ENCODE data around the gene SEC31A.
"Not testable (repeated sequence)": the region's sequence is repeated elsewhere in the genome, so short reads cannot be mapped to it uniquely, and the experiment has no call there.

The SEC31A gene

DNA sequence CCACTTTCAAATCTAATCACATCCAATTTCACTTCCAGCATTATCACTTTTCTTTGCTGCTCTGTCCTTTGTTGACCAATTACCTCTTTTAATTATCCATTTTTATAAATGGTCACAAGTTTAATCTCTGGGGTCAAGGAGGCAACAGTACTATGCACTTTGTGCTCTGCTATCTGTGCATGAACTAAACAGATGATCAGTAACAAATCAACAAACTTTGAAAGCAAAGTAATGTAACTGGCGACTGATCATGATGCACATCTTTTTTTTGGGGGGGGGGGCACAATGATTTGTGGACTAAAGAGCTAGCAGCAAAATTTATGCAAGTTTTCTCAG is 1.5 kb upstream of the SEC31A start:
- no peak for DNase-seq (ENCODE audit: low spot score)

DNA sequence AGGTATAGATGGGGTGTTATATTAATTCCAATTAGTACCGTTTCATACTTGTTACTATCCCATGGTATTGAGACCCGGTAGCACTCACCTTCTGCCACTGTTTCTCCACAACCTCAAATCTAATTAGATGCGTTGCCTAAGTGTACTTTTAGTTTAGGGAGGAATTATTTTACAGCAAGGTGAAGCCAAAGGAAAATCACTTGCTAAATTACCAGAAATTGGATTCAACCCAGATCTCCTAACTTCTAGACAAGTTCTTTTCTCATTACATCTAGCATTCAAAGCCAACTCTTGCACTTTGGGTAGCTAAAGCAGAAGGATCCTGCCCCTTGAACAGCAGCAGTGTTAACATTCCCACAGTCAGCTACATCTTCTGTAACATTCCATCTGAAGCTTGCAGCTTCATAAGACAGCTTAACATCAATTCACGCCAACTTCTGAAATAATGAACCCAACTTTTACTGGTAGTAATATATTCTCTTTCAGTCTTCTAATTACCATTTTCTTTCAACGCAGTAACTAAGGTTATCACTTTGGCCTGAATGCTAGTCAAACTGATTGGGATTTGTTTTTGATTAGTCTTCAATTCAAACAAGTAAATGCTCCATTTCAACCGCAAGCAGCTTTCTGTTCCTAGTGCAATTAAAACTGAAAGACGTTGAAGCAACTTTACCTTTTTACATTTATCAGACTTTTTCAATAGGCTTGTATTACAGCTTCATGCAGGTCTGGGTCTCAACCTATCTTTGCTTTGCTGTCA is 934 bp upstream of the SEC31A start:
- DNase-seq (ENCODE audit: low spot score): no peak

DNA sequence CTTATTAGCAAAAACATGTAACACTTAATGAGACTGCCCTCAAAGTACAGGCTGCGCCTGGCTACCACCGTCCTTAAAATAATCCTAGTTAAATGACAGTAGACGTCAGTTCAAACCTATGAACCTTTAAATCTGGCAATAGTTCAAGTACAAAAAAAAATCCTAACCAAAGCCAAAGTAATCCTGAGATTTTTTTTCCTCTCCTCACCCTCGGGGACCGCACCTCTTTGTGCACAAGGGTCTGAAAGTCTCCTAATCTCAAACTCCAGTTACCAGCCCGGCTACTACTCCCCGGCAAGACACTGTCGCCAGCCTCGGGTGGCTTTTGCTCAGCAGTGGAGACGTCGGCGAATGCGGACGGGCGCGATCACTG is 439 bp downstream of the SEC31A start:
- no peak for DNase-seq (ENCODE audit: low spot score)

DNA sequence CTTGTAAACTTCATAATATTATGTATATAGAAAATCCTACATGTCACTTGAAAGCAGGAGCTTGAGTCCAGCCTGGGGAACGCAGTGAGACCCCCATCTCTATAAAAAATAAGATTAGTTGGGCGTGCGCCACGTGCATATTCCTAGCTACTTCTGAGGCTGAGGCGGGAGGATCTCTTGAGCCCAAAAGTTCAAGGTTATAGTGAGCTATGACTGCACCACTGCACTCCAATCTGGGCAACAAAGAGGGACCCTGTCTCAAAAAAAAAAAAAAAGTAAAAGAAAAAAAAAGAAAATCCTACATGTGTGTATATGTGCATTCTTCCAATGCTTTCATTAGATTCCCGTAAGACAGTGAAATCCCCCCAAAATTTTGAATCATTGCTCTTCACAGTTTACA is 1.7 kb downstream of the SEC31A start:
- no peak for DNase-seq (ENCODE audit: low spot score)

DNA sequence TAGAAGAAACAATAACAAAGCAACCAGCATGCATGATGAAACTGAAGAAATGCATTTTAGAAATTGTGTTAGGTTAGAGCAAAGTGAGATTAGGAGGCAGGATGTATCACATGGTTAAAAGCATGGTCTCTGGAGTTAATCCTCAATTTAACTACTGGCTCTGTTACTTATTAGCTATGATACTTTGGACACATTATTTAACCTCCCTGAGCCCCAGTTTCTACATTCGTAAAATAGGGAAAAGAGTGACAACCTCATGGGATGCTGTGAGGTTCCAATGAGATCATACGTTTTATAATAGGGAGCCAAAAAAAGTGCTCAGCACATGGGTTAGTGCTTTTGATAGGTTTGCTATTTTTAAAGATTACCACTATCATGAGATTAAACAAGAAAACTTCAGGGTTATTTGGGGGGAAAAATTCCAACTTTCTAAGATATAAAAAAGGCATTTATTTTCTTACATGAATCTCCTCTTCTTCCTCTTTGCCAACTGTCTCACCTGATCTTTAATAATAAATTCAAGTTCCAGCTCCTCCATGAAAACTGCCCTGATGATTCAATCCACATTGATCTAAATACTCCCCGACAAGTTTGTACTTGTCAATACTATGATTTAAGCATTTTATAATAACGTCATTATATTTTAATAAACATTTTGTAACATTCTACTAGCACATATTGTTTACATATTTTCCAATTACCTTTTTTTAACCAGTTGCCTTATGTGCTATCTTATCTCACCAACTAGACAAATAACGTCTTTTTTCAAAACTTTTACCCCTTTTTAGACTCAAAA is 4.6 kb downstream of the SEC31A start:
- DNase-seq (ENCODE audit: low spot score): no peak

DNA sequence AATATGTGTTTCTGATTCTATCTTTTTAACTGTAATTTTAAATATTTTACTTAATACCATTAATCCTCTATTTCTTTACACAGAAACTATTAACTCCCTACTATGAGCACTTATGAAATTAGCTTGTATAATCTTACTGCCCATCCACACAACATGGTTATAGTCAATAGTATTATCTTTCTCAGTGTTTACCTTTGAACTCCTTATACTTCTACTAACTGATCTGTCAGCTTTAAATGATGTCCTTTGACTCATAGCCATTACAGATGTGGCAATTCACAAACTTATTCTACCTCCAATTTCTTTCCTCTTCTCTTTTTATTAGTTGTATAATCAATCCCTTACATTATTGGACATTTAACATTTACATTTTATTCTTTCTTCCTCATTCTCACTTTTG is 5.5 kb downstream of the SEC31A start:
- DNase-seq (ENCODE audit: low spot score): no peak

DNA sequence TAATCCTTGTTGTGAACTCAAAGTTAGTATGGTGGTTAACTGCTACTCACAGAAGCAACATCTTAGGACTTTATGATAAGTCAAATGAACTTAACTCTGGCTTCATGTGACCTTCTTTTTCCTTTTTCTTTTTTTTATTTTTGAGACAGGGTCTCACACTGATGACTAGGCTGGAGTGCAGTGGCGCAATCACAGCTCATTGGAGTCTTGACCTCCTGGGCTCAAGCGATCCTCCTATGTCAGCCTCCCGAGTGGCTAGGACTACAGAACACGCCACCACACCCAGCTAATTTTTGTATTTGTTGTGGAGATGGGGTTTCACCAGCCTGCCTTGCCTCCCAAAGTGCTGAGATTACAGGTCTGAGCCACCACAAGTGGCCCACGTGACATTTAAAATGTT is 22.4 kb downstream of the SEC31A start:
- no peak for DNase-seq (ENCODE audit: low spot score)

DNA sequence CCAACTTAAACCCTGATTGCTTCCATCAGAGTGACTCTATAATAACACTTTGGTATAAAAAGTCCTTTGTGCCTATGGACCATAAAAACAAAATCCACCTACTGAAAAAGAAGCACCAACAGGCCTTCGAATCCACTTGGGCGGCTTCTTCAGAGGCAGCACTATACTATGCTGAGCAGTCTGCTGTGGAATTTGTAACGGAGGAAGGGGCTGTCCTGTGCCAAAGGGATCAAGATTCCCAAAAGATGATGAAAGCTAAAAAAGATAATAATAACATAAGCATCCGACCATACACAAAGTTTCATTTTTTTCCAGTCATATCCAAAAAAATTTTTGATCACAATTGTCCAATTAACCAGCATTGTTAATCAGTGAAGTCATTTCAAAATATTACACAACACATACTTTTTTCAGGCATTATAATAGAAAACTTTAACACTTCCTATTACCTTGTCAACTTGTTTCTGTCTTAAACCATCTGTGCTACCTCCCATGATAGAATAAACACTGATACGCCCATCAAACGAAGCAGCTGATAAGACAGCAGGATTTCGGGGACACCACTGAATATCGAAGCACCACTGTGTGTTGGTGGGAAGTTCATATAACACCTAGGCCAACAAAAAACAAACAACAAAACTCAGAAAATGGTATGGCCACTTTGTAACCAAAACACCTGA is 24.1 kb downstream of the SEC31A start:
- no peak for DNase-seq (ENCODE audit: low spot score)

DNA sequence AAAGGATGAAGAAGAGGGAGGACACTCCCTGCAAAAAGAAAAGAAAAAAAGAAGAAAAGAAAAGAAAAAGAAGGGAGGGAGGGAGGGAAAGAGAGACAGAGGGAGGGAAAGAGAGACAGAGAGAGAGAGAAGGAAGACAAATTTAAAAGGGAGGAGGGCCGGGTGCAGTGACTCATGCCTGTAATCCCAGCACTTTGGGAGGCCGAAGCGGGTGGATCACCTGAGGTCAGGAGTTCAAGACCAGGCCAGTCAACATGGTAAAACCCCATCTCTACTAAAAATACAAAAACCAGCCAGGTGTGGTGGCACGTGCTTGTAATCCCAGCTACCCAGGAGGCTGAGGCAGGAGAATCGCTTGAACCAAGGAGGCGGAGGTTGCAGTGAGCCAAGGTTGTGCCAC is 24.9 kb downstream of the SEC31A start:
- not testable (repeated sequence) for DNase-seq (ENCODE audit: low spot score)

DNA sequence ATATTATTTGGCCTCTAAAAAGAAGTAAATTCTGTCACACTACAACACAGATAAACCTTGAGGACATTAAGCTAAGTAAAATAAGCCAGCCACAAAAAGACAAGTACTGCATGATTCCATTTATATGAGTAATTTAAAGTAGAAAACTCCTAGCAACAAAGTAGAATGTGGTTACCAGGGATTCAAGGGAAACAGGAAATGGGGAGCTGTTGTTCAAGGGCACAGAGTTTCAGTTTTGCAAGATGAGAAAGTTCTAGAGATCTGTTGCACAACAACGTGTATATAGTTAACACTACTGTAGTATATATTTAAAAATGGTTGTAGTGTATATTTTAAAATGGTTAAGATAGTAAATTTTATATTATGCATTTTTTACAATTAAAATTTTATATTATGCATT is 25.4 kb downstream of the SEC31A start:
- no peak for DNase-seq (ENCODE audit: low spot score)

DNA sequence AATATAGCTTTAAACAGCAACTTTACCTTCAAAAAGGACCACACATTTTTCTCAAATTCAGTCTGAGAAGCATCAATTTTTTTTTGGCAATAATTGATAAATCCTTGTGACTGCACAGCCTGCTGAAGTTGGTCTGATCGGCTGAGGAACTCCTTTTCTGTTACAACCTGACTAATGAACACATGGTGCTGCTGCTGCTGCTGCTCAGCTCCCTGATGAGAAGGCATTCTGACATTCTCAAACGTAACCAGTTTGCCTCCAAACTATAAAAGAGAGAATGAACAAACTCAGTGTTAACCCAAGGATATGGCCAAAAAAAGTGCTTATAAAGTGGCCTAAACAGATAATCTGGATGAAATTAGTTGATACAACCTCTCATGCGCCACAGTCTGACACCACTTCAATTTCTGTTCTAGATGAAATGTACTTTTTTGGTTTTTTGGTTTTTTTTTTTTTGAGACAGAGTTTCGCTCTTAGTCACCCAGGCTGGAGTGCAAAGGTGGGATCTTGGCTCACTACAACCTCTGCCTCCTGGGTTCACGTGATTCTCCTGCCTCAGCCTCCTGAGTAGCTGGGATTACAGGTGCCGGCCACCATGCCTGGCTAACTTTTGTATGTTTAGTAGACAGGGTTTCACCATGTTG is 26.5 kb downstream of the SEC31A start:
- DNase-seq (ENCODE audit: low spot score): no peak

DNA sequence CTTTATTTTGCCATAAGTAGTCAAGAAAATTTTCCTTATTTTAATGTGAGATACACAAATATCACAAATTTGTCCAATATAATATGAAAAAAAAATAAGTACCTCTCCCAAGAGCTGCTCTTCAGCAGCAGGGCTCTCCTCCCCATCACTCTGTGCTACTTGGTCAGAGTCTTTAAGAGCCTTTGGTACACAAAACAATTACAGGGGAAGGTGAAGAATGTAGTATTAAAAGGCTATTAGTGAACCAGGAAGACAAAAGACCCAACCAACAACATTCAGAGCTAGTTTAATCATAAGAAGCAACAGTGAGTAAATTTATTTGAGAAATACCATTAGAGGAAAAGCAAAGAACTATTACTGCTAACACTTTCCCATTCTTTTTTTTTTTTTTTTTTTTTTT is 29.4 kb downstream of the SEC31A start:
- no peak for DNase-seq (ENCODE audit: low spot score)

DNA sequence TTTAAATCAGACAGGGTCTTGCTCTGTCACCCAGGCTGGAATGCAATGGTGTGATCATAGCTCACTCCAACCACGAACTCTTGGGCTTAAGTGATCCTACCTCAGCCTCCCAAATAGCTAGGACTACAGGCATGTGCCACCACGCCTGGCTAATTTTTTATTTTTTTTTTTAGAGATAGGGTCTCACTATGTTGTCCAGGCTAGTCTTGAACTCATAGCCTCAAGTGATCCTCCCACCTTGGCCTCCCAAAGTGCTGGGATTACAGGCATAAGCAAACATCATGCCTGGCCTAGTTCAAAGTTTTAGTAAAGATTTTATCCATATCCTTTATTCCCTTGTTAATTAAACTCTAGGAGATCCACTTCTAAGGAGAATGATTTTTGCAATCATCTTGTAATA is 30.5 kb downstream of the SEC31A start:
- DNase-seq (ENCODE audit: low spot score): not testable (repeated sequence)

DNA sequence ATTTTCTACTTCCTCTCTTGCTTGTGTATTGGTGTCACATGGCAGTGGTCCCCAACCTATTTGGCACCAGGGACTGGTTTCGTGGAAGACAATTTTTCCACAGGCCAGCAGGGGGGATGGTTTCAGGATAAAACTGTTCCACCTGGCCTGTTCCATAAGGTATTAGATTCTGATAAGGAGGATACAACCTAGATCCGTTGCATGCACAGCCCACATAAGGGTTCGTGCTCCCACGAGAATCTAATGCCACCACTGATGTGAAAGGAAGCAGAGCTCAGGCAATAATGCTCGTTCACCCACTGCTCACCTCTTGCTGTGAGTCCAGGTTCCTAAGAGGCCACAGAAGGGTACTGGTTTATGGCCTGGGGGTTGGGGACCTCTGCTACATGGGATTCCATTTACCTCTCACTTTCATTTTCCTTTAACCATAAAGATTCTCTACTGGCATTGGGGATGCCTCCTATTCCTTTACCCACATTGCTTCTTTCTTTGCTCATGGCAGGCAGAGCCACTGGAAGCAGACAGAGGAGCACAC is 38.1 kb downstream of the SEC31A start:
- DNase-seq (ENCODE audit: low spot score): no peak

DNA sequence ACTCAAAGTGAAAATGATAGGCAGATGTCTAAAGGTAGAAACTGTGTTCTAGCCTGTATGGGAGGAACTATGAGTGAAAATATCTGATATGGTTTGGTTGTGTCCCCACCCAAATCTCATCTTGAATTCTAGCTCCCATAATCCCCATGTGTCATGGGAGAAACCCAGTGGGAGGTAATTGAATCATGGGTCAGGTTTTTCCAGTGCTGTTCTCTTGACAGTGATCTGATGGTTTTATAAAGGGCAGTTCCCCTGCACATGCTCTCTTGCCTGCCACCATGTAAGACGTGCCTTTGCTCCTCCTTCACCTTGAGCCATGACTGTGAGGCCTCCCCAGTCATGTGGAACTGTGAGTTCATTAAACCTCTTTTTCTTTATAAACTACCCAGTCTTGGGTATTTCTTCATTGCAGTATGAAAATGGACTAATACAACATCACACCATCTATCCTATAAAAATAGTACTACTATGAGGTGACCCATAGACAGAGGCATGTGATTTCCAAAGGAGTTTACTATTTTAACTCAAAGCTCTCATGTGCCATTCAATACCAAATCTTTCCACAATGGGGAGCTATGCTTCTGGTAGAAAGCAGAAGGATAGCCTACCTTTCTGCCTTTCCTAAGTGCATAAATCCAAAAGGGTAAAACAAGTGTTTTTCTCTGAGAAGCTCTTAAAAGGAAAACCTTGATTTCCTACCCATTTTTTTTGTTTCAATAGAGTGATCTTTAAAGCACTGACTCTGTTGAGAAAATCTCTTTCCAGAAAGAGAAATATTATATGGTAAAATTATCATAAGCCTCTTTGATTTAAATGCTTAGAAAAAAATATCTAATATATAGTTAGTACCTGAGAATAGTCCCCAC is 38.8 kb downstream of the SEC31A start:
- DNase-seq (ENCODE audit: low spot score): no peak

DNA sequence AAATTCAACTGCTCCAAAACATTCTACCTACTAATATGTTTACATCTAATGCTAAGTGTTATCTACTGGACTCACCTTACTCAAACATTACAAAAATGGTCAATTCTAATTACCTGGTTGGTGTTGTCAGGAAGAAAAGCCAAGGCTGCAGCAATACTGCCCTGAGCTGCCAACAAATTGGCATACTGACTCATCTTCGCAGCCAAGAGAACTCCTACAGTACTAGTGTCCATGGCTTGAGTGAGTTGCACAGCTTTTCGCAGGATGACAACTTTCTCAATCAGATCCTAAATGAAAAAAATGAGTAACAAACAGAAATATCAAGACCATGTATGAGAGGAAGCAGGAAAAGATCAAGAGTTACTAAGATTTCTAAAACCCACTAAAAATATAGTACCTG is 39.6 kb downstream of the SEC31A start:
- DNase-seq (ENCODE audit: low spot score): no peak

DNA sequence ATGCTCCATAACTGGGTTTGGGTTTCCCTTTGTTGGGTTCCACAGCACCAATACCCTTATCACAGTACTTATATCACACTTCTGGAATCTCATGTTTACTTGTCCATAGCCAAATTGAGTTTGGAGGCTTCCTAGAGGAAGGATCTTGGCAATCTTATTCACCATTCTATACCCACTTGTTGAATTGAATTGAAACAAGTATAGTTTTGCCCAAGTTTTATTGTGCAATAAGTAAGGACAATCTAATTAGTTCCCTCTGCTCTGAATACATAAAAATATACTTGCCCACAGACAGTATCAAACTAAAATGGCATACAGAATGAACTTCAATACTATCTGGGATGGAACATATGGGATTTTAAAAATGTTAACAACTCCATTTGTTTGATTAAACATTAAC is 40.3 kb downstream of the SEC31A start:
- no peak for DNase-seq (ENCODE audit: low spot score)

DNA sequence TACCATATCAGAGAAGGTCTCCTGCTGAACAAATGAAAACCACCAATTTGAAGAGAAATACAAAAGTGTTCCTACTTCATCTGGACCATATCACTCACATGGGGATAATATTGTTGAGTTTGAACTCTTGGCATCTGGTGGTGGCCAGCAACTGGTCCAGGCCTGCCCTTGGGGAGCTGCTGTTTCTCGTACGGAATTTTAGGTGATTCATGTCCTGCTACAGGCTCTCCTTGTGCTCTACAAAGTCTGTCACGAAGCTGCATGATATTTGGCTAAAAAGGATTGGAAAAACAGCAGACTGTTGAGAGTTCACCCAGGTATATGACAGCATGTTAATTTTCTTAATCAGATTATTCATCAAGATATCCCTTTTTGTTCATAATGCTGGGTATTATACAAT is 42.2 kb downstream of the SEC31A start:
- DNase-seq (ENCODE audit: low spot score): no peak

DNA sequence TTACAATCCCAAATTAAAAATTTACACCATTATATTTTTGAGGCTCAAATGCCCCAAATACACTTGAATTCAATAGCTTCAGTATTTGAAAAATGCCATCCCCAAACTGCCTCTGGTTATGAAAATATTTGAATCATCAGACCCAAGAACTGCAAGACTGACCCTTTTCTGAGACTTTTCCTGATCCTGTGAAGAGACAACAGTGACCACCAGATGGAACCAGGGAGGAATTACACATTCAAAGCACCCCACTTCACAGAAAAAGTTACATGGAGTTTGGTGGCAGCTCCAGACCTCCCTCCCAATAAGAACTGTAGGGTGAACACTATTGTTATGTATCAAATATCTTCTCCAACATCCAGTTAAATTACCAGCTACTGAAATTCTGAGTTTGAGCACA is 48.4 kb downstream of the SEC31A start:
- DNase-seq (ENCODE audit: low spot score): no peak

DNA sequence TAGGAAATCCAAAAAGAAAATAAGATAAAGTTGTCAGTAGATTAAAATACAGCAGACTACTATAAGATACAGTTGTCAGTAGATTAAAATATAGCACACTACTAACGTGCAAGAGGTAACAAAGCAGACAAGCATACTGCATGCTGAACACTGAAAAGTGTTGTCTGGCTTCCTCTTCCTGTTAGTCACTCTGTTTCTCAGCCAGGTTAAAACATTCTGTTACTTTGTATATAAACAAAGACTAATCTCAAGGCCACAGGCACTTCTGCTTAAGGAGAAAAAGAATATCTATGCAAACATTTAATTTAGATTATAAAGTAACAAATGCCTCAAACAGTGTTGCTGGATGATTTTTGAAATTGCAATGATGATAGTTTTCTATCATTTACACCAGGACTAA is 51.3 kb downstream of the SEC31A start:
- DNase-seq (ENCODE audit: low spot score): no peak

DNA sequence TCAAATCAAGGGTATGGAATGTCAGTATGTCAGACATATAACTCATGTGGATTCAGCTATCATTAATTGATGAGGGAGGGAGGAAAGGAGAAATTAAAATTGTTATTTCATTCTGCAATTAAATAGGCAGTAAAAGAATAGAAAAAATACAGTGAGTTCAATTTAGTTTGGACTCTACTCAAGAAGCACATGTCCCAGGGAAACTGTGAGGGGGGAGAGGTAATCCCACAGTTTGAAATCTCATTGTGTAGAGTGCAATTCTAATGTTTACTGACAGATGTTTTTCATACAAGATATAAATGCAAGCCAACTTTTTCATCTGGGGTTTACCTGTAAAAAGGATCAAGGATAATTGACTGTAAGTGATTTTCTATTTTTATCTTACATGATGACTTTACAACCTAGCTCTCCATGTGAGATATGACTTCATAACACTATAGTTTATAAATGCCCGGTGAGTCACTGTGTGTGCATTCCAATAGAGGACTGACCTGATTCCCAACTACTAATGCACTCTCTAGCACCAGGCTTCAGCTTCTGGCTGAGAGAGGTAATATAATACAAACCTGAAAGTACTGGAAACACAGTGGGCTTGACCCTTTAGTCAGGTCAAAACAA is 57.1 kb downstream of the SEC31A start:
- no peak for DNase-seq (ENCODE audit: low spot score)

Data from putamen (tissue), 1 donor.